Measurements from ENCODE around the gene FOXP1.

GRCh38 chr3:71000483-71000882 is 583.0 kb downstream of the FOXP1 start:
- TF ChIP-seq EP300 (IDR thresholded peaks at IDR 0.05) = no peak
- TF ChIP-seq, protein P1, sequence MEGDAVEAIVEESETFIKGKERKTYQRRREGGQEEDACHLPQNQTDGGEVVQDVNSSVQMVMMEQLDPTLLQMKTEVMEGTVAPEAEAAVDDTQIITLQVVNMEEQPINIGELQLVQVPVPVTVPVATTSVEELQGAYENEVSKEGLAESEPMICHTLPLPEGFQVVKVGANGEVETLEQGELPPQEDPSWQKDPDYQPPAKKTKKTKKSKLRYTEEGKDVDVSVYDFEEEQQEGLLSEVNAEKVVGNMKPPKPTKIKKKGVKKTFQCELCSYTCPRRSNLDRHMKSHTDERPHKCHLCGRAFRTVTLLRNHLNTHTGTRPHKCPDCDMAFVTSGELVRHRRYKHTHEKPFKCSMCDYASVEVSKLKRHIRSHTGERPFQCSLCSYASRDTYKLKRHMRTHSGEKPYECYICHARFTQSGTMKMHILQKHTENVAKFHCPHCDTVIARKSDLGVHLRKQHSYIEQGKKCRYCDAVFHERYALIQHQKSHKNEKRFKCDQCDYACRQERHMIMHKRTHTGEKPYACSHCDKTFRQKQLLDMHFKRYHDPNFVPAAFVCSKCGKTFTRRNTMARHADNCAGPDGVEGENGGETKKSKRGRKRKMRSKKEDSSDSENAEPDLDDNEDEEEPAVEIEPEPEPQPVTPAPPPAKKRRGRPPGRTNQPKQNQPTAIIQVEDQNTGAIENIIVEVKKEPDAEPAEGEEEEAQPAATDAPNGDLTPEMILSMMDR (IDR thresholded peaks at IDR 0.05) = no peak
- TF ChIP-seq POLR2AphosphoS5 (IDR thresholded peaks at IDR 0.05) = no peak
- TF ChIP-seq POLR2A (IDR thresholded peaks at IDR 0.05) = no peak
